ENCODE data around the gene FKBP4. TPM values are rescaled to one million over a fixed set of nuclear protein-coding genes. Genes with fewer than 3 reads are reported as not detected.

FKBP4 gene
- total RNA-seq, 1 donor from 2014 or later = 94.7 TPM

DNA sequence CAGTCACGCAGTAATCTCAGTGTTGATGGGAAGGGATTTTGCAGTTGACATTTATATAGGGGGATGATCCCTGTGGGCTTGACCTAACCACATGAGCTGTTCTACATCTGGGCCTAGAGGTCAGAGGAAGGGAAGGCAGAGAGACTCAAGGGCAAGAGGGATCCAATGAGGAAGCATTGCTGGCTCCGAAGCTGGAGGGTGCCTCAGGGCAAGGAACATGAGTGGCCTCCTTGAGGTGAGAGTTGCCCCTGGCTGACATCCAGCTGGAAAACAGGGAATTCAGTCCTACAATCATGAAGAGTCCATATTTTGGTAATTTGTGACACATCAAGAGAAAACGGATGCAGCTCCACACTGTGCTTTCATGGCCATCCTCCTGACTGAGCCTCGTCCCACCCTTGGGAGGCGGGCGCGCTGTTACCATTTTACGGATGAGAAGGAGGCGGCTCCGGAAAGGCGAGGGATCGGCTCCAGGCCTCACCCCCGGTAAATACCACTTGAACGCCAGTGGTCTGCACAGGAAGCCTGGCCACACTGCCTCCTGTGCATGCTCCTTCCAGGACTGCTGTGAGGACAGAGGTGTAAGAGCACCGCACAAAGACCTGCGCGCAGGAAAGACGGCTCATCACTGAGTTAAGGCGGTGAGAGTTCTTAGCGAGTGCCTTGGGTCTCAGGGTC is 18.5 kb upstream of the FKBP4 start:
- peaks cover 3% of the 10 kb centered on the region for H3K27me3 Mint-ChIP-seq
- no peak for ATAC-seq (ENCODE audit: low read depth)
- no peaks in the 10 kb centered on the region for H3K4me1 Mint-ChIP-seq
- intact Hi-C loops (cut with micrococcal nuclease) = no loop called here
- no peaks in the 10 kb centered on the region for H3K36me3 Mint-ChIP-seq (ENCODE audit: low read depth)
- DNase-seq = no peak
- no peak for TF ChIP-seq CTCF (IDR thresholded peaks at IDR 0.05)
- H3K27ac Mint-ChIP-seq = no peak overlapping the region
- POLR2A ChIA-PET = no interaction called here
- no peaks in the 10 kb centered on the region for H3K9me3 Mint-ChIP-seq
- no peak overlapping the region for H3K4me3 Mint-ChIP-seq
- CTCF ChIA-PET = no interaction called here

- intact Hi-C loops (cut with micrococcal nuclease) = no loop called here
- H3K36me3 Mint-ChIP-seq (ENCODE audit: low read depth) = no peaks in the 10 kb centered on the region
- DNase-seq (no peak), ATAC-seq (ENCODE audit: low read depth) (no peak)
- ChIA-PET POLR2A (no interaction called here), CTCF (no interaction called here)
- no peaks in the 10 kb centered on the region for H3K9me3 Mint-ChIP-seq
- H3K27me3 Mint-ChIP-seq = peaks cover 13% of the 10 kb centered on the region
- no peak overlapping the region for H3K27ac Mint-ChIP-seq
- peaks cover 8% of the 10 kb centered on the region for H3K4me1 Mint-ChIP-seq
- H3K4me3 Mint-ChIP-seq = no peak overlapping the region
- no peak for TF ChIP-seq CTCF (IDR thresholded peaks at IDR 0.05)
Measured at GRCh38 chr12:2779281-2779680, 15.5 kb upstream of the FKBP4 start.

- H3K4me1 Mint-ChIP-seq = peaks cover 9% of the 10 kb centered on the region
- DNase-seq (peak; percentile 43), ATAC-seq (ENCODE audit: low read depth) (peak; percentile 92)
- H3K4me3 Mint-ChIP-seq = peak overlapping the region; percentile 85
- peaks cover 17% of the 10 kb centered on the region for H3K27me3 Mint-ChIP-seq
- no peak overlapping the region for H3K27ac Mint-ChIP-seq
- H3K9me3 Mint-ChIP-seq = no peaks in the 10 kb centered on the region
- POLR2A ChIA-PET = interaction anchor here (0.8 to 1.0 kb wide), 2 partner anchors 11 to 12 kb away, joined by 3 to 4 read pairs; partner anchors contain the start of gene FKBP4
- intact Hi-C loops (cut with micrococcal nuclease) = loop anchor here (1.0 to 10.0 kb wide), 3 partner anchors 101 to 987 kb away; no protein-coding TSS in a partner anchor
- CTCF ChIA-PET = interaction anchor here (0.7 to 2.0 kb wide), 6 partner anchors 13 to 988 kb away, joined by 3 to 11 read pairs (median 4); no protein-coding TSS in a partner anchor
- no peak for TF ChIP-seq CTCF (IDR thresholded peaks at IDR 0.05)
- H3K36me3 Mint-ChIP-seq (ENCODE audit: low read depth) = no peaks in the 10 kb centered on the region
Measured at GRCh38 chr12:2783936-2784600, 10.7 kb upstream of the FKBP4 start.

DNA sequence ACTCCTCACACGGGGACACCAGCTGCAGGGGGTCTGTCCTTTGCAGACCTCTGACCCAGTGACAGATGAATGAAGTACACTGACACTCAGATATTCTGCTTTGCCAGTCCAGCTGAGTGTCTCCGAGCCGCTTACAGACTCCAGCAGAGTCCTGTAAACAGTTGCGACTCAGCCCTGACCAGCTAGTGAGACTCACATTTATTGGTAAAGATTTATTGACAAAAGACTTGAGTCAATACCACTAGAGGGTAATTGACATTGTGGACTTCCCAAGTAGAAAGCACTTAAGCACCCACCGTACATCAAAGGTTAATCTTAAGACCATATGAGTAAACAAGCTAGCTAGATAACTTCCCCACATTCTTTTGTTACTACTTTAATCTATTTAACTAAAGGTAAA is 9.8 kb upstream of the FKBP4 start:
- Mint-ChIP-seq H3K9me3 (no peaks in the 10 kb centered on the region), H3K4me3 (no peak overlapping the region), H3K27me3 (peaks cover 17% of the 10 kb centered on the region), H3K4me1 (peaks cover 9% of the 10 kb centered on the region), H3K27ac (no peak overlapping the region), H3K36me3 (ENCODE audit: low read depth) (no peaks in the 10 kb centered on the region)
- DNase-seq = no peak
- POLR2A ChIA-PET = no interaction called here
- no peak for ATAC-seq (ENCODE audit: low read depth)
- CTCF ChIA-PET = interaction anchor here (1.0 to 2.0 kb wide), 3 partner anchors 12 to 102 kb away, joined by 3 to 11 read pairs (median 7); no protein-coding TSS in a partner anchor
- no peak for TF ChIP-seq CTCF (IDR thresholded peaks at IDR 0.05)
- intact Hi-C loops (cut with micrococcal nuclease) = loop anchor here (10.0 kb wide), 1 partner anchor 750 kb away; no protein-coding TSS in a partner anchor

DNA sequence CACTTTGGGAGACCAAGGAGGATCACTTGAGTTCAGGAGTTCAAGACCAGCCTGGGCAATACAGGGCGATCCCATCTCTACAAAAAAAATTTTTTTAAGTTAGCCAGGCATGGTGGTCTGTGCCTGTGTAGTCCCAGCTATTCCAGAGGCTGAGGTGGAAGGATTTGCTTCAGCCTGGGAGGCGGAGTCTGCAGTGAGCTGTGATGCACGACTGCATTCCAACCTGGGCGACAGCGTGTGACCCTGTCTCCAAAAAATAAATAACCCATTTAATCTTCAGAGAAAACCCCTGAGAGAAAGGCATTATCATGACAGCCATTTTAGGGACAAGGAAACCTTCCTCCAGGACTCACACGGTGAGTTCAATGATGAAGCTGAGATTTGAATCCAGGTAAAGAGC is 3.7 kb upstream of the FKBP4 start:
- Mint-ChIP-seq H3K36me3 (ENCODE audit: low read depth) (peaks cover 1% of the 10 kb centered on the region), H3K4me3 (no peak overlapping the region), H3K27ac (no peak overlapping the region), H3K4me1 (peaks cover 6% of the 10 kb centered on the region), H3K9me3 (no peaks in the 10 kb centered on the region), H3K27me3 (no peaks in the 10 kb centered on the region)
- ChIA-PET CTCF (no interaction called here), POLR2A (no interaction called here)
- DNase-seq (no peak), ATAC-seq (ENCODE audit: low read depth) (no peak)
- no peak for TF ChIP-seq CTCF (IDR thresholded peaks at IDR 0.05)
- intact Hi-C loops (cut with micrococcal nuclease) = loop anchor here (10.0 kb wide), 1 partner anchor 1484 kb away; the partner anchor contains the start of gene CCND2
